GM18951 (cell line): Measurements from ENCODE around the gene UCK2.

Experiments used
- POLR2A ChIP-seq: IDR thresholded peaks from 4 replicates; pipeline ENCODE4 v1.6.1; 2011; ENCODE audit warnings: mild to moderate bottlenecking; ENCODE audit not compliant: insufficient read length, insufficient read depth; ENCODE audit errors: extremely low read depth
- in situ Hi-C: fragments of 300-500 bp; cut with MboI; formaldehyde crosslinking; loops from one replicate; pipeline ENCODE4 v1.12.0; 2022; ENCODE audit warnings: low sequenced_read_pairs, mixed read lengths, inconsistent platforms; ENCODE audit not compliant: unreplicated experiment

UCK2 gene

DNA sequence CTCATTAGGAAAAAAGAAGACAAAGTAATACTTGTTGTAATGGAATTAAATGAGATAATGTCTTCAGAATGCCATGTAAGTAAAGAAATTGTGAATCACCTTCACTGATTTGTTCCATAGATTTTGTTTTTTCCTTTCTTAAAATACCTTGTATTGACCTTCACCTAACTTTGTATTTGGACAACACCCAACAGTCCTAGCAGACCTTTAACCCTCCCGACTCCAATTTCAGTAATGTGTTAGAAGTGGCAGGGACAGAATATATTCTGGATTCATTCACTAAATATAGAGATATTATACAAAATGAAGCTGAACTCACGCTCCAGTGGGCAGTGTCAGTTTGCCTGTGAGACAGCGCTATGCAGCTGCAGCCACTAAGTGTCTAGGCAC, 57.9 kb downstream of the UCK2 start:
- in situ Hi-C loops = no loop called here
- TF ChIP-seq POLR2A = no peak

- TF ChIP-seq POLR2A = no peak
- in situ Hi-C loops = no loop called here
Observed at GRCh38 chr1:165886193-165886592, 58.8 kb downstream of the UCK2 start.

- in situ Hi-C loops = no loop called here
Observed at GRCh38 chr1:165886983-165887382, 59.6 kb downstream of the UCK2 start.

DNA sequence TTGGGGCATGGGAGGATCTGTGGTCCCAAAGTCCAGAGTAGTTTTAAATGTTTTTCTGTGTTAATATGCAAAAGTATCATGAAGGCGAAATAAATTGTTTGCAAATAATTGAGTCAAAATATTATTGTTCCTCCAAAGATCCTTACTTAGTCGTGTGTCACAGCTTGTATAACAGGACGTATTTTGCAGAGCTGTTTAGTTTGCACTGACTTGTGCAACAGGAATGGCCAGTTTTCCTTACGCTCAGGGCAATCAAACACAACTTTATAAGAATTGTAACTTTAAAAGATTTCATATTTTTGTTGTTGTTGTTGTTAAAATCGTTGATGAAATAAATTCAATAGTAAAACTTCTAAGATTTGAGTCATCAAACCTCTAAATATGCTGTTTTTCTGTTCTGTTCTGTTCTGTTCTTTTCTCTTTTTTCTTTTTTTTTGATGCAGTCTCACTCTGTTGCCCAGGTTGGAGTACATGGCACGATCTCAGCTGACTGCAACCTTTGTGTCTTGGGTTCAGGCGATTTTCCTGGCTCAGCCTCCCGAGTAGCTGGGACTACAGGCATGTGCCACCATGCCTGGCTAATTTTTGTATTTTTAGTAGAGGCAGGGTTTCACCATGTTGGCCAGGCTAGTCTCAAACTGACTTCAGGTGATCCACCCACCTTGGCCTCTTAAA, 60.6 kb downstream of the UCK2 start:
- in situ Hi-C loops = no loop called here

More at GRCh38 chr1:165886983-165887382, 59.6 kb downstream of the UCK2 start:
- TF ChIP-seq POLR2A = no peak

DNA sequence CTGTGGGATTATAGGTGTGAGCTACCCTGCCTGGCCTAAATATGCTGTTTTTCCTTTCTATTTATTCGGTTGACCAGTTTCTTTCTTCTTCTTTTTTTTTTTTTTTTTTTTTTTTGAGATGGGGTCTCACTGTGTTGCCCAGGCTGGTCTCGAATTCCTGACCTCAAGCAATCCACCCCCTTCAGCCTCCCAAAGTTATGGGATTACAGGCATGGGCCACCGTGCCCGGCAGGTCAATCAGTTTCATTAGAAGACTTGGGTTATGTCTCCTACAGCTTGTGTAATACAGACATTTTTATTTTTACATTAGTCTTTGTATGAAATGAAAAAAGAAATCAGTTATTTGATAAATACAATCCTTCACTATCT, 61.1 kb downstream of the UCK2 start:
- in situ Hi-C loops = no loop called here
- TF ChIP-seq POLR2A = no peak

More for the DNA sequence above, 60.6 kb downstream of the UCK2 start:
- no peak for TF ChIP-seq POLR2A

- in situ Hi-C loops = no loop called here
- TF ChIP-seq POLR2A = no peak
Observed at GRCh38 chr1:165890684-165891083, 63.3 kb downstream of the UCK2 start.

- TF ChIP-seq POLR2A = no peak
- in situ Hi-C loops = no loop called here
Observed at GRCh38 chr1:165891111-165891860, 63.9 kb downstream of the UCK2 start.

GRCh38 chr1:165892935-165893334, 65.5 kb downstream of the UCK2 start:
- TF ChIP-seq POLR2A = no peak
- in situ Hi-C loops = no loop called here

DNA sequence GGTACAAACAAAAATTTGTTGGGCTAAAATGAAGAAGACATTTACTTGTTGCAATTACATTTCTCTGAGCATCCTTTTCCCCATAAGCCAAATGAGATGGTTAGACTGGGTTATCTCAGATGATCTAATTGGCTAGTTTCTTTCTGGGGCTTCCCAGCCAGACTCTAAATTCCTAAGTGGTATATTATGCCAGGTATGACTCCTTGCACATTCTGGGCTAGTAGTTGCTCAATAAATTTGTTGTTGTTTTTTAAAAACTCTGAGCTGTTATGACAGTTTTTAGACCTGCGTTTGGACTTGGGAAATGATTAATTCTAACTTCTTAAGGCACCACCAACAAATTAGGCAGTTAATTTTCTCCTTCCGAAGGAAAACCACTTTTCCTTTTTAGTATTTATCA, 66.1 kb downstream of the UCK2 start:
- no peak for TF ChIP-seq POLR2A
- in situ Hi-C loops = no loop called here

DNA sequence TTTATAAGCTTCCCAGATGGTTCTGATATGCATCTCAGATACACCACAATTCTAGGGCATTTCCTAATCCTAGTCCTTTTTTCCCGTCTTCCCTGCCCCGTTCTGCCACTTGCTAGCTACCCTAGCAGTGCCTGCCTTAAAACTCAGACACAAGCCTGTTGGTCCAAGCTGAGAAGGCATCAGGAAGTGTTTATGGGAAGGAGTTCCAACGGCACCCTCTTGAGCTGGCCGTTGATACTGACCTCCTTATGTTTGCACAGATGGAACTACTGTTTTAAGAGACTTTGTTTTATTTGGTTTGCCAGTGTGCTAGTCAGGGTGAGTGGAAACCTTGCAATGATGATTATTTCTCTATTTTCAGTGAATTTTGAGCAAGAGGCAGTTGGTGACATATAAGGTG, 67.2 kb downstream of the UCK2 start:
- TF ChIP-seq POLR2A = no peak
- in situ Hi-C loops = no loop called here

DNA sequence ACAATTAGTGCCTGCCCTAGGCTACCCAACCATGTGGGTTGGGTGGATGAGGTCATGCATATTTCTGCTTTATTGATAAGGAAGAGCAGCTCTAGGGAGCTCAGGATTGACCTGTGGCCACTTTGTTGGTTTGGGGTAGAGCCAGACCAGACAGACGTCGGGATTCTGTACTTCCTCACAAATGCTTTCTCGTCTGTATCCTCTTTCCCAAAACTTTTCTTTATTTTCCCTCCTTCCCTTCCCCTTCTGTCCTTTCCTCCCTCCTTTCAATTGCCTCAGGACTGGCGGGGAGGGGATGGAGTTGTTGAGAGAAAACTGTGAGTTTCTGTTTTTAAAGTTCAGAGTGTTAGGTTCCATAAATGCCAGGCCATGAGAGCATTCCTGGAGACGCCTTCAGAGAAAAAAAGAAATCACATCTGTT, 68.0 kb downstream of the UCK2 start:
- in situ Hi-C loops = no loop called here
- no peak for TF ChIP-seq POLR2A

DNA sequence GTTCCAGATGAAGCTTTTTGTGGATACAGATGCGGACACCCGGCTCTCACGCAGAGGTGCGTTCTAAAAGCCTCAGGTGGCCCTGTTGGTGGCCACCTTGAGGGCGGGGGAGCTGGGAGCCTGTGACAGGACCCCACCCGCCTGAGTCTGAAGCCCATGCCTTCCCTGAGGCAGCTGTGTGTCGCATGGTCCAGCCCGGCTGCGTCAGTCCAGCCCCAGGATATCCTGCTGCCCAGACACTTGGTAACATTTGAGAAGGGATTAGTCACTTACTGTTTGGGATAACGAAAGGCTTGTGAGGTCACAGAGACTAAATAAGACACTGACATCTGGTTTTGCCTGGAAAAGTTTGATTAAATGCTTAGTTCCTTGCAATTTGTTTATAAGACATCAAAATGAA, 68.9 kb downstream of the UCK2 start:
- no peak for TF ChIP-seq POLR2A
- in situ Hi-C loops = no loop called here

- no peak for TF ChIP-seq POLR2A
- in situ Hi-C loops = no loop called here
Observed at GRCh38 chr1:165897326-165898303, 70.2 kb downstream of the UCK2 start.

- in situ Hi-C loops = no loop called here
- TF ChIP-seq POLR2A = no peak
Observed at GRCh38 chr1:165898837-165899236, 71.4 kb downstream of the UCK2 start.
